Erythroblast (primary cell): Measurements from ENCODE around the gene CCDC187.

Experiments used
- DNase-seq, 2 experiments: peaks; one replicate each; lab custom pipeline; 2025; lab: John Stamatoyannopoulos, UW
- GATA1 ChIP-seq: IDR thresholded peaks from 2 replicates; pipeline ENCODE4 v1.6.1; 2011; ENCODE audit warnings: low read depth, mild to moderate bottlenecking, control low read depth, low read length, moderate library complexity
- POLR2A ChIP-seq: IDR thresholded peaks from 2 replicates; pipeline ENCODE4 v1.6.1; 2011; ENCODE audit warnings: mild to moderate bottlenecking, low read length

CCDC187 gene

DNA sequence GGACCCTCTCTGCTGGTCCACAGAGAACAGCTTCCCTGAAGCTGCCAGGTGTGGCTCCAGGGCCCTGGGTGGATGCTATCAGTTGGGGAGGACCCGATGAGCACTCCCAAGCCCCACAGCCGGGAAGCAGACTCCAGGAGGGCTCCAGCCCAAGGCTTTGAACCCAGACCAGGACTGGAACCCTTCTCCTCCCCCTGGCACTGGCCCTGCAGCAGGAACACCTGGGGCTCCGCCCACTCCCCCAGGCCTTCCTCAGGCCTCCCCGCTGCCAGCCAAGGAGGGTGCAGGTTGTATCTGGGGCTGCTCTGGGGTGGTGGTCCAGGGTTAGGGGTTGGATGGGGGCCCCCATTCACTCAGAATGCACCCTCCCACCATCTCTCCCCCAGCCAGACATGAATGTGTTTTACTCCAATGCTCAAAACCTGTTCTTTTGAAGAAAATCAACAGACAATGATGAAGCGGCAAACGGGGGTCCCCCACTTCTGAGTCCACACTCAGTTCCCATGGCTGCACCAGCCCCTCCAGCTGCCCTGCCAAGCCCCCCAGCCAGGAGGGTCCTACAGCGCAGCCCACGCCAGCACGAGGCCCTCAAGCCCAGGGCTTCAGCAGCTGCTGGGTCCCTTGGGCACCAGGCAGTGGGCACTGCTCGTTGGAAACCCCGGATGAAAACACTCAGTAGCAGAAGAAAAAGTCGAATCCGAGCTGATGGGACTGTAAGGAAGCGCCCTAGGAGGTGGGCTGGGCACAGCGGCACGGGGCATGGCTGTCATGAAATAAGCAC is 23.2 kb downstream of the CCDC187 start:
- no peak for DNase-seq
- TF ChIP-seq GATA1 (no peak), POLR2A (no peak)

GRCh38 chr9:136279471-136279870 is 24.4 kb downstream of the CCDC187 start:
- TF ChIP-seq GATA1 (no peak), POLR2A (no peak)
- peak in 1 of 2 experiments; percentile 14 for DNase-seq

GRCh38 chr9:136278894-136279293 is 25.0 kb downstream of the CCDC187 start:
- DNase-seq = no peak
- TF ChIP-seq GATA1 (no peak), POLR2A (no peak)

DNA sequence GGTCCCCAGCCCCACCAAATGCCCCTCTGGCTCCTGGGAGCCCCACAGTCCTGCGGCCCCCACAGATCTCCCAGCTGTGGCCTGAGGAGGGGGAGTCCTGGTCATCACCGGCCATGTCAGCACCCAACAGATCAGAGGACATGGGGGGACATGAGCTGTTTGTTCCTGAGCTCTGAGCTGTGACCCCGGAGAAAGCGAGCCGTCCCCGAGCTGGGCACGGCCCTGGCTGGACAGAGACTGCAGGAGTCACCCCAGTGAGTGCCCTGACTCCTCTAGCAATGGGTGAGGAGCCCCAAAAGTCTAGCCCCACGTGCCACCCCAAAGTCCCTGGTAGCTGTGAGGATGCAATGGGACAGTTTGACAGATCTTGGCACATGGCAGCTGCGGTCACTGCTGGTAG is 25.7 kb downstream of the CCDC187 start:
- TF ChIP-seq POLR2A = no peak
- no peak for TF ChIP-seq GATA1
- DNase-seq = no peak

GRCh38 chr9:136277746-136278145 is 26.1 kb downstream of the CCDC187 start:
- no peak for DNase-seq
- no peak for TF ChIP-seq GATA1
- TF ChIP-seq POLR2A = no peak

DNA sequence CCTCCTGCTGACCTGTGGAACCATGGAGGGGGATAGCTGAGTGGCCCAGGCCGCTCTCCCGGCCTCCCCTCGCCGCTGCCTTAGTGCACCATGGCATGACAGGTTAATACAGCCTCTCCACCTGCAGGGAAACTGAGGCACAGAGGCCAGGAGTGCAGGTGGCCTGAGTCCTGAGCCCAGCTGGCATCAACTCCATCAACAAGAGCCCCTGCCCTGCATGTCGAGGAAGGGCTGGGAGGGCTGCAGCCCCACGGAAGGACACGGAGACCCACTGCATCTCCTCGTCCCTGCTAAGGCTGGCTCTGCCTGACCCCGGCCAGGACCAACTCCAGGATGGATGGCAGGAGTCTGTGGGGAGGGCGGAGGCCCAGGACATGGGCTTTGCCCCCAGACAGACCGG is 27.2 kb downstream of the CCDC187 start:
- TF ChIP-seq GATA1 = no peak
- no peak for TF ChIP-seq POLR2A
- DNase-seq = no peak

DNA sequence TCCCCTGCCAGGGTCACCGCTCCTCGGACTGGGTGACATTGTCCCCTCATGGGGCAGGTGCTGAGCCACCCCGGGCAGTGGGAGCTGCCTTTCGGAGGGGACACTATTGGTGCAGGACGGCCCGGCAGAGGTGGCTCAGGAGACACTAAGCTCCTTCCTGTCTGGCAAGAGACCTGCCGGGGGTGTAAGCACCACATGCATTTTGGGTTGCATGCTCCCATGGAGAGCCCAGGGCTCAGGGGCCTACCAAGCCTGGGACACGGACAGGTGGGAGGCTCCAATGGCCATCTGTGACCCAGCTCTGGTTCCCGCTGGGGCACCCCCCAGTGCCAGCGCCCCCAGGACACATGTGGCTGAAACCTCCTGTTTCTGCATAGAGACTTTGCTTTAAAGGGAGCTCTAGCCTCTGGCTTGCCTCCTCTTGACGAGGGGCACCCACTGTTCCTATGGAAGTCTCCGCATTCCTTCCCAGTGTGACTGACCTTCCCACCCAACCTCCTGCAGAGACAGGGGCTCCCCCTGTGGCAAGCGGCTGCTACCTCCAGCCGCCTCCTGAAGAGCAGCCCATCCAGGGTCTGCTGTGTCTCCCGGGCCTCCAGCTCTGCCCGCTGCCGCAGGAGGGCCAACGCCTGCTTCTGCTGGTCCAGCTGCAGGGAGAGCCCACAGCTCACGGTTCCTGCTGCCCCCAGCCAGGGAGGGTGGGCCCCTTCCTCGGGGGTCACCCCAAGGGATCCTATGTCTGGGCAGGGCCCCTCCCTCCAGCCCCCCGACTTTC is 28.1 kb downstream of the CCDC187 start:
- DNase-seq = no peak
- TF ChIP-seq POLR2A (no peak), GATA1 (no peak)

- no peak for TF ChIP-seq POLR2A
- no peak for TF ChIP-seq GATA1
- no peak for DNase-seq
These were observed 28.9 kb downstream of the CCDC187 start for GRCh38 chr9:136274786-136275654.

DNA sequence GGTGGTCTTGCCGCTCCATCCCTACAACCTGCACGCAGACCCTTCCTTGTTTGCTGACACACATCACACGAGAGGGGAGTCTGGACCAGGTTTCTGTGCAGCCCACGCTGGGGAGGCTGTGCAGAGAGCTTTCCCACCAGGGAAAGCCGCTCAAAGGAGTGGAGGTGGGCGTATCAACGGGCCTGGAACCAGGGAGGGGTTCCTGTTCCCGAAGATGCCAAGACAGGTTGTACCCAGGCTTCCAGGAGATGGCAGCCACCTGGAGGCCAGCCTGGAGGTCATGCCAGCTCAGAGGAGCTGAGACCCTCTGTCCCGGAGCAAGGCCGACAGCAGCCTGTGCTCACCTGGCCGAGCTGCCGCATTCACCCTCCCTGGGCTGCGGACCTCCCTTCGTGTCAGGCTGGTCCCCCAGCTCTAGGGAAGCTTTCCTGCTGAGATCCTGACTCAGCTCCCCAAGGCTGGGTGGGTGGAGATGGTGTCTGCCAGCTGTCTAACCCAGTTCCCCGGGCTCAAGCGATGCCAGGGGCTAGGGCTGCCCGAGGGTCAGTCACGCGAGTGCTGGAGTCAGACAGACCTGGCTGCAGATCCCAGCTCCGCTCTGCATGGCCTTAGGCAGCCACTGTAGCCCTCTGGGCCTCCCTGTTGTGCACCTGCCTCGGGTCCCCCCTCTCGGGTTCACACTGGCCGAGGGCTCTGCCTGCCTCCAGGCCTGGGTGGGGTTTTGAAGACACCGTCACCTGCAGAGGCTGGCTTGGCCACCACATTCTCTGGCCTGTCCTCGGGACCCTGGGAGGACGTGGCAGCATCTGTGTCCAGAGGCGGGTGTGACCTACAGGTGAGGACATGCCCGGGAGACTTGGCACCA is 29.7 kb downstream of the CCDC187 start:
- no peak for DNase-seq
- TF ChIP-seq POLR2A (no peak), GATA1 (no peak)

- TF ChIP-seq POLR2A (no peak), GATA1 (no peak)
- DNase-seq = no peak
These were observed 30.5 kb downstream of the CCDC187 start for GRCh38 chr9:136273244-136273865.

- no peak for TF ChIP-seq POLR2A
- no peak for TF ChIP-seq GATA1
These were observed 33.7 kb downstream of the CCDC187 start for GRCh38 chr9:136270173-136270705.

DNA sequence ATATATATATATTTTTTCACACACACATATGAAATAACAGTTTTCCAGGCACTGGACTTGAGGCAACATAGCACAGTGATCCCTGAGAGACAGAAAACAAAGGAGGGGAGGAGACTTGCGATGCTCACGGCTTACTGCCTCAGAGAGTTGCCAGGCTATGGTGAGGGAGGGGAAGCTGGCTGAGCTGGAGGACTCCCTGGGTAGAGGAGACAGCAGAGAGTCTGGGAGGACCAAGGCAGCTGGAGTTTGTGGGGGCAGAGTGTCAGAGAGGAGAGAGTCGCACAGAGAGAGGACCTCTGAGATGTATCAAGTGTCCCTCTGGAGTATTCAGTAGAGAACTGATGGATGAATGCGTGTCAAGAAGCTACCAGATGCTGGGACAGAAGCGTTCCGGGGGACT is 35.2 kb downstream of the CCDC187 start:
- DNase-seq = no peak
- no peak for TF ChIP-seq POLR2A
- no peak for TF ChIP-seq GATA1

More at GRCh38 chr9:136270173-136270705, 33.7 kb downstream of the CCDC187 start:
- DNase-seq = no peak
